GM12874 (cell line): ENCODE results near the gene ZFP2.

Experiments used
- TF ChIP-seq, protein P1 (sequence below): IDR thresholded peaks from 2 replicates; pipeline ENCODE4 v1.5.1; 2011; ENCODE audit warnings: low read depth, mild to moderate bottlenecking, control low read depth, low read length, moderate library complexity; ENCODE audit not compliant: insufficient read depth

The ZFP2 gene

GRCh38 chr5:178940569-178941360 is 45.1 kb downstream of the ZFP2 start, which contains the start of gene ZNF454:
TSS of gene ZNF454 (plus strand) at chr5:178941198. CDS start at chr5:178942792, 1,594 bp downstream.
- TF ChIP-seq, protein P1, sequence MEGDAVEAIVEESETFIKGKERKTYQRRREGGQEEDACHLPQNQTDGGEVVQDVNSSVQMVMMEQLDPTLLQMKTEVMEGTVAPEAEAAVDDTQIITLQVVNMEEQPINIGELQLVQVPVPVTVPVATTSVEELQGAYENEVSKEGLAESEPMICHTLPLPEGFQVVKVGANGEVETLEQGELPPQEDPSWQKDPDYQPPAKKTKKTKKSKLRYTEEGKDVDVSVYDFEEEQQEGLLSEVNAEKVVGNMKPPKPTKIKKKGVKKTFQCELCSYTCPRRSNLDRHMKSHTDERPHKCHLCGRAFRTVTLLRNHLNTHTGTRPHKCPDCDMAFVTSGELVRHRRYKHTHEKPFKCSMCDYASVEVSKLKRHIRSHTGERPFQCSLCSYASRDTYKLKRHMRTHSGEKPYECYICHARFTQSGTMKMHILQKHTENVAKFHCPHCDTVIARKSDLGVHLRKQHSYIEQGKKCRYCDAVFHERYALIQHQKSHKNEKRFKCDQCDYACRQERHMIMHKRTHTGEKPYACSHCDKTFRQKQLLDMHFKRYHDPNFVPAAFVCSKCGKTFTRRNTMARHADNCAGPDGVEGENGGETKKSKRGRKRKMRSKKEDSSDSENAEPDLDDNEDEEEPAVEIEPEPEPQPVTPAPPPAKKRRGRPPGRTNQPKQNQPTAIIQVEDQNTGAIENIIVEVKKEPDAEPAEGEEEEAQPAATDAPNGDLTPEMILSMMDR: no peak

- TF ChIP-seq, protein P1: no peak
Observed at GRCh38 chr5:178941361-178941760, 45.6 kb downstream of the ZFP2 start.

DNA sequence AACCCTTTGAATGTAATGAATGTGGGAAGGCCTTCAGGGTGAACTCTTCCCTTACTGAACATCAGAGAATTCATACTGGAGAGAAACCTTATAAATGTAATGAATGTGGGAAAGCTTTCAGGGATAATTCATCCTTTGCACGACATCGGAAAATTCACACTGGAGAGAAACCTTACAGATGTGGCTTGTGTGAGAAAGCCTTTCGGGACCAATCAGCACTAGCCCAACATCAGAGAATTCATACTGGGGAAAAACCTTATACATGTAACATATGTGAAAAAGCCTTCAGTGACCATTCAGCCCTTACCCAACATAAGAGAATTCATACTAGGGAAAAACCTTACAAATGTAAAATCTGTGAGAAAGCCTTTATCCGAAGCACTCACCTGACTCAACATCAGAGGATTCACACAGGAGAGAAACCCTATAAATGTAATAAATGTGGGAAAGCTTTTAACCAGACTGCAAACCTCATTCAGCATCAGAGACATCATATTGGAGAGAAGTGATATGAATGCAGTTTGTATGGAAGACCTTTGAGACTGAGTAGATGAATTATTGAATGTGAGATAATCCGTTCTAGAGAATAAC is 69.8 kb downstream of the ZFP2 start:
- TF ChIP-seq, protein P1: no peak

DNA sequence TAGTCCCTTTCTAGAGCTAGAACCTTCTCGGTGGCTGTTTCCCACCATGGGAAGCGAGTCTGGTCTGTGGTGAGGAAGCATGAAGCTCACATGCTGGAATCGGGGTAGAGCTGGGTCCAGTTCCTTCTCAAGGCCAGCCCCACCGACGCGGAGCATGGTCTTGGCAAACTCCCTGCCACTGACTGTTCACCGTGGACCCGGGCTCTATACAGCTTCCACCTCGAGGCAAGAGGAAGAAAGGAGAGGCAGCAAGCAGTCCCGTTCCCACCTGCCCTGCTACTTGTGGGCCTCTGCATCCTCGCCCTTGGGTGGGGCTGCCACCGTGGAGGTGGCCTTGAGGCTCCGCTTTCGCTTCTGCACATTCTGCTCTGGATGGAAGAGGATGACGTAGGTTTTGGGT is 85.7 kb downstream of the ZFP2 start:
- TF ChIP-seq, protein P1: no peak
